HCT116 (cell line): ENCODE results near the gene GPRC5D. TPM values are rescaled to one million over a fixed set of nuclear protein-coding genes. Genes with fewer than 3 reads are reported as not detected.

Experiments used
- ATAC-seq: fragments of 200-7000 bp; cut with Tn5 transposase; 2 replicates; pipeline ENCODE4 v1.9.1; 2020; ENCODE audit warnings: mild to moderate bottlenecking, moderate library complexity
- BruUV-seq: library from RNA; stranded (reverse); fragments of 400-500 nt; replicated peaks from 2 replicates; lab custom pipeline; 2021; lab: Mats Ljungman, UMichigan
- CTCF ChIA-PET: fragments of 300-600 bp; sonication (Branson Sonifier 250); formaldehyde crosslinking; loops from one replicate; lab custom pipeline; 2021; ENCODE audit warnings: antibody characterized with exemption; lab: Charles Lee
- POLR2A ChIA-PET: fragments of 300-600, 350-600 bp; sonication (Branson Sonifier 250); formaldehyde crosslinking; loops from one replicate; lab custom pipeline; 2021; ENCODE audit warnings: antibody characterized with exemption; lab: Charles Lee
- RAD21 ChIA-PET, 2 experiments: fragments of 300-600 bp; sonication (Branson Sonifier 250); formaldehyde crosslinking; loops; one replicate each; lab custom pipeline; 2023; ENCODE audit warnings: low total read pairs in 2 of 2; ENCODE audit not compliant: uncharacterized antibody in 2 of 2, unreplicated experiment in 2 of 2, low non-redundant PET in 1 of 2; lab: Charles Lee
- DNase-seq: peaks from one replicate; pipeline ENCODE4 v3.0.0-alpha.2; 2010; ENCODE audit warnings: low read depth, low spot score
- H2AFZ ChIP-seq: fragments of 200-600 bp; shearing (Covaris generic), sonication (generic); 2 replicates; pipeline ENCODE4 v1.6.1; 2017; ENCODE audit warnings: low read depth, mixed run types, mixed read lengths, antibody characterized with exemption, low read length; ENCODE audit not compliant: poor library complexity, severe bottlenecking
- H3K27ac ChIP-seq: 2 replicates; pipeline ENCODE4 v1.5.1; 2012; ENCODE audit warnings: low read depth, low read length
- H3K27me3 ChIP-seq: fragments of 200-600 bp; sonication (generic); 2 replicates; pipeline ENCODE4 v1.6.1; 2016; ENCODE audit warnings: mixed run types, low read length, mixed read lengths; ENCODE audit not compliant: insufficient read depth
- H3K36me3 ChIP-seq, 2 experiments: fragments of 200-500 bp in 1 of 2; fragments of 200-600 bp in 1 of 2; sonication (Bioruptor generic) in 1 of 2; sonication (generic) in 1 of 2; 2 replicates each; pipeline versions ENCODE4 v1.5.1 to v1.6.1; 2014 to 2016; ENCODE audit warnings: low read length in 2 of 2, inconsistent platforms in 1 of 2, mixed read lengths in 1 of 2, mixed run types in 1 of 2; ENCODE audit not compliant: insufficient read depth in 2 of 2, control insufficient read depth in 1 of 2
- H3K4me1 ChIP-seq, 2 experiments: fragments of 200-600 bp in 1 of 2; sonication (generic) in 1 of 2; 2 replicates each; pipeline versions ENCODE4 v1.5.1 to v1.6.1; 2012 to 2017; ENCODE audit warnings: low read length in 2 of 2, inconsistent platforms in 1 of 2, mild to moderate bottlenecking in 1 of 2, mixed read lengths in 1 of 2, mixed run types in 1 of 2, moderate library complexity in 1 of 2; ENCODE audit not compliant: insufficient read depth in 2 of 2, control insufficient read depth in 1 of 2
- H3K4me2 ChIP-seq: fragments of 200-600 bp; sonication (generic); 2 replicates; pipeline ENCODE4 v1.6.1; 2017; ENCODE audit warnings: mixed run types, low read length, mixed read lengths
- H3K4me3 ChIP-seq, 2 experiments: fragments of 200-600 bp in 1 of 2; sonication (generic) in 1 of 2; replicated peaks in 1 of 2; 2 replicates each; pipeline ENCODE4 v1.5.1; 2011 to 2016; ENCODE audit warnings: low read length in 2 of 2, control low read depth in 1 of 2, low read depth in 1 of 2, mild to moderate bottlenecking in 1 of 2, mixed read lengths in 1 of 2, mixed run types in 1 of 2
- H3K79me2 ChIP-seq: fragments of 200-600 bp; sonication (generic); 2 replicates; pipeline ENCODE4 v1.6.1; 2017; ENCODE audit warnings: mild to moderate bottlenecking, mixed run types, low read length, moderate library complexity, mixed read lengths; ENCODE audit not compliant: insufficient read depth
- H3K9ac ChIP-seq: fragments of 200-600 bp; sonication (generic); 2 replicates; pipeline ENCODE4 v1.6.1; 2016; ENCODE audit warnings: low read length, mixed read lengths
- H3K9me2 ChIP-seq: fragments of 200-600 bp; sonication (generic), shearing (Covaris generic); 2 replicates; pipeline ENCODE4 v1.6.1; 2017; ENCODE audit warnings: mixed run types, mild to moderate bottlenecking, moderate library complexity; ENCODE audit not compliant: insufficient read depth
- H3K9me3 ChIP-seq, 2 experiments: fragments of 200-500 bp in 1 of 2; fragments of 200-600 bp in 1 of 2; sonication (Bioruptor generic) in 1 of 2; sonication (generic) in 1 of 2; 2 replicates each; pipeline ENCODE4 v1.6.1; 2014 to 2017; ENCODE audit warnings: low read length in 2 of 2, mixed read lengths in 2 of 2, inconsistent platforms in 1 of 2, low read depth in 1 of 2, mild to moderate bottlenecking in 1 of 2, mixed run types in 1 of 2, moderate library complexity in 1 of 2; ENCODE audit not compliant: control insufficient read depth in 1 of 2, insufficient read depth in 1 of 2
- H4K20me1 ChIP-seq: fragments of 200-600 bp; sonication (generic), shearing (Covaris generic); 2 replicates; pipeline ENCODE4 v1.6.1; 2017; ENCODE audit warnings: mixed run types, mild to moderate bottlenecking, moderate library complexity; ENCODE audit not compliant: insufficient read depth
- CEBPB ChIP-seq: IDR thresholded peaks from 2 replicates; pipeline ENCODE4 v1.6.1; 2012; ENCODE audit warnings: low read depth
- ELF1 ChIP-seq: IDR thresholded peaks from 2 replicates; pipeline ENCODE4 v1.6.1; 2012; ENCODE audit warnings: low read depth, borderline replicate concordance
- EZH2 ChIP-seq: fragments of 200-600 bp; sonication (generic); IDR thresholded peaks from 2 replicates; pipeline ENCODE4 v1.6.1; 2017; ENCODE audit warnings: antibody characterized with exemption, mixed run types
- FOSL1 ChIP-seq: IDR thresholded peaks from 2 replicates; pipeline ENCODE4 v1.6.1; 2012; ENCODE audit warnings: low read depth
- JUND ChIP-seq: IDR thresholded peaks from 2 replicates; pipeline ENCODE4 v1.6.1; 2012
- POLR2AphosphoS5 ChIP-seq: IDR thresholded peaks from 2 replicates; pipeline ENCODE4 v1.6.1; 2011; ENCODE audit warnings: mild to moderate bottlenecking, low read depth, low read length, moderate library complexity
- SRF ChIP-seq: IDR thresholded peaks from 2 replicates; pipeline ENCODE4 v1.6.1; 2012; ENCODE audit warnings: low read depth
- ZBTB33 ChIP-seq: IDR thresholded peaks from 2 replicates; pipeline ENCODE4 v1.6.1; 2011; ENCODE audit warnings: mild to moderate bottlenecking, low read length, moderate library complexity; ENCODE audit not compliant: insufficient replicate concordance; ENCODE audit errors: extremely low read depth
- intact Hi-C: fragments of 100-400 bp; cut with micrococcal nuclease; formaldehyde crosslinking; loops from 2 replicates; pipeline ENCODE4 v1.10.0; 2022
- total RNA-seq: library from RNA; stranded (reverse); gene quantifications from one replicate; pipeline ENCODE4 v1.2.1, GENCODE V29; 2021; ENCODE audit not compliant: unreplicated experiment

GPRC5D gene
- total RNA-seq, 1 experiment from 2014 or later = not detected

DNA sequence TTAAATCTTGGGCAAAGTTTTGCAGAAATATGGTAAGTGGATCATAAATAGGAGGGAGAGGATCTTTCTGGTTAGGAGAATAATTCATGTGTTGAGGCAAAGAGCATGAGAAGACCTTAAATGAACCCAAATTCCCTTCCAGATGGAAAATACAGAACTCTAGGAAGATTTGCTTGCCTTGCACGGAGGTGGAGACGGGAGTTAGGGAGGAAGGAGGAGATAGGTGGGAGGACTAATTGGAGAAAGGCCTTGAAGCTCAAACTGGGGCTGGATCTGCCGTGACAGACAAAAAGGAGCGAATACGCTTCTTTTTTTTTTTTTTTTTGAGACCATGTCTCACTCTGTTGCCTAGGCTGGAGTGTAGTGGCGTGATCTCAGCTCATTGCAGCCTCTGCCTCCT, 54.7 kb downstream of the GPRC5D start:
- peak overlapping the region; percentile 2; the same call in 1 of the 2 replicates for H3K9ac ChIP-seq
- ChIA-PET CTCF (no interaction called here), RAD21 (interaction anchor here (0.7 to 1.7 kb wide), 2 partner anchors 60 to 278 kb away, joined by 3 read pairs; no protein-coding TSS in a partner anchor), POLR2A (interaction anchor here (1.1 to 2.5 kb wide), 4 partner anchors 14 to 84 kb away, joined by 3 to 13 read pairs (median 4); partner anchors contain the start of gene DDX47)
- peaks cover 99% of the 10 kb centered on the region for H3K79me2 ChIP-seq
- H3K4me3 ChIP-seq = no peak overlapping the region
- TF ChIP-seq ZBTB33 = no peak
- TF ChIP-seq SRF = no peak
- TF ChIP-seq POLR2AphosphoS5 = 0 out of 2 replicates have a peak, but pooled peaks have one; percentile 38
- TF ChIP-seq EZH2 = no peak
- peaks cover 40% of the 10 kb centered on the region for H4K20me1 ChIP-seq
- no peak for DNase-seq
- H3K9me3 ChIP-seq = no peaks in the 10 kb centered on the region
- H3K4me1 ChIP-seq = peaks cover 88 to 98% of the 10 kb centered on the region in 2 experiments
- H3K27me3 ChIP-seq = no peaks in the 10 kb centered on the region
- no peaks in the 10 kb centered on the region for H3K9me2 ChIP-seq
- no TSS peak for BruUV-seq
- H3K36me3 ChIP-seq = peaks cover 0 to 34% of the 10 kb centered on the region in 2 experiments; a peak in 1 of 4 replicates
- no peak for ATAC-seq
- H3K27ac ChIP-seq = no peak overlapping the region
- intact Hi-C loops = loop anchor here (10.0 kb wide), 1 partner anchor 173 kb away; no protein-coding TSS in a partner anchor
- H2AFZ ChIP-seq = no peak overlapping the region
- H3K4me2 ChIP-seq = peak overlapping the region; percentile 65

- Histone ChIP-seq H3K36me3 (peaks cover 0 to 34% of the 10 kb centered on the region in 2 experiments; a peak in 1 of 4 replicates), H2AFZ (no peak overlapping the region), H3K4me2 (peak overlapping the region; percentile 65), H3K9ac (peak overlapping the region; percentile 34), H3K27me3 (no peaks in the 10 kb centered on the region), H4K20me1 (peaks cover 34% of the 10 kb centered on the region), H3K9me2 (no peaks in the 10 kb centered on the region), H3K4me3 (no peak overlapping the region), H3K4me1 (peaks cover 77 to 90% of the 10 kb centered on the region in 2 experiments), H3K79me2 (peaks cover 99% of the 10 kb centered on the region), H3K9me3 (no peaks in the 10 kb centered on the region), H3K27ac (peak overlapping the region; percentile 42; the same call in 1 of the 2 replicates)
- CTCF ChIA-PET = no interaction called here
- intact Hi-C loops = loop anchor here (10.0 kb wide), 1 partner anchor 171 kb away; no protein-coding TSS in a partner anchor
- TF ChIP-seq JUND (peak; percentile 27; the same call in 1 of the 2 replicates), FOSL1 (peak; percentile 50; the same call in 1 of the 2 replicates), POLR2AphosphoS5 (peak; percentile 12; the same call in 1 of the 2 replicates), ELF1 (no peak), CEBPB (0 out of 2 replicates have a peak, but pooled peaks have one; percentile 15)
- no TSS peak for BruUV-seq
- DNase-seq (no peak), ATAC-seq (no peak)
- RAD21 ChIA-PET = no interaction called here
- POLR2A ChIA-PET = interaction anchor here (0.6 to 2.5 kb wide), 6 partner anchors 16 to 107 kb away, joined by 3 to 13 read pairs (median 6); partner anchors contain the start of gene DDX47
These were observed 55.7 kb downstream of the GPRC5D start for GRCh38 chr12:12896260-12896659.
